HL-60 (cell line): Measurements from ENCODE around the gene CLIP2.

Experiments
- GABPA ChIP-seq: IDR thresholded peaks from 2 replicates; pipeline ENCODE4 v1.6.1; 2012; ENCODE audit warnings: low read depth
- TF ChIP-seq, protein P1 (sequence below): IDR thresholded peaks from one replicate; pipeline ENCODE4 v1.5.1; 2011; ENCODE audit warnings: low read length, control low read depth, inconsistent platforms; ENCODE audit not compliant: insufficient read depth

DNA sequence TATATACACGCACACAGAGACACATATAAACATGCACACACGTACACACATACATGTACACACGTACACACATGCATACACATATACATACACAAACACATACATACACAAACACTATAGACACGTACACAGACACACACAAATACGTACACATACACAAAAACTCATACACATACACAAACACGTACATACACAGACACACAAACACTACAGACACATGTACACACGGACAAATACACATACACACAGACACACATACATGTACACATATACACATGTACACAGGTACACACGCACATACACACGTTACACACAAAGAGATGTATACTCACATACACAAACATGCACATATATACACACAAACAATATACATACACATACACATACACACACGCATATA, 129.3 kb downstream of the CLIP2 start:
- TF ChIP-seq, protein P1, sequence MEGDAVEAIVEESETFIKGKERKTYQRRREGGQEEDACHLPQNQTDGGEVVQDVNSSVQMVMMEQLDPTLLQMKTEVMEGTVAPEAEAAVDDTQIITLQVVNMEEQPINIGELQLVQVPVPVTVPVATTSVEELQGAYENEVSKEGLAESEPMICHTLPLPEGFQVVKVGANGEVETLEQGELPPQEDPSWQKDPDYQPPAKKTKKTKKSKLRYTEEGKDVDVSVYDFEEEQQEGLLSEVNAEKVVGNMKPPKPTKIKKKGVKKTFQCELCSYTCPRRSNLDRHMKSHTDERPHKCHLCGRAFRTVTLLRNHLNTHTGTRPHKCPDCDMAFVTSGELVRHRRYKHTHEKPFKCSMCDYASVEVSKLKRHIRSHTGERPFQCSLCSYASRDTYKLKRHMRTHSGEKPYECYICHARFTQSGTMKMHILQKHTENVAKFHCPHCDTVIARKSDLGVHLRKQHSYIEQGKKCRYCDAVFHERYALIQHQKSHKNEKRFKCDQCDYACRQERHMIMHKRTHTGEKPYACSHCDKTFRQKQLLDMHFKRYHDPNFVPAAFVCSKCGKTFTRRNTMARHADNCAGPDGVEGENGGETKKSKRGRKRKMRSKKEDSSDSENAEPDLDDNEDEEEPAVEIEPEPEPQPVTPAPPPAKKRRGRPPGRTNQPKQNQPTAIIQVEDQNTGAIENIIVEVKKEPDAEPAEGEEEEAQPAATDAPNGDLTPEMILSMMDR, result no peak
- TF ChIP-seq GABPA, result no peak
